GM18502 (cell line): ENCODE data around the gene EBI3.
"Not testable (repeated sequence)": the region's sequence is repeated elsewhere in the genome, so short reads cannot be mapped to it uniquely, and the experiment has no call there.

ENCODE experiments used
- ATAC-seq: cut with Tn5 transposase; IDR thresholded peaks from one replicate; pipeline ENCODE4 v1.9.1; 2021; ENCODE audit warnings: mild to moderate bottlenecking; ENCODE audit not compliant: unreplicated experiment, poor library complexity

Gene EBI3

GRCh38 chr19:4233282-4233853, 4.0 kb downstream of the EBI3 start:
- no peak for ATAC-seq

DNA sequence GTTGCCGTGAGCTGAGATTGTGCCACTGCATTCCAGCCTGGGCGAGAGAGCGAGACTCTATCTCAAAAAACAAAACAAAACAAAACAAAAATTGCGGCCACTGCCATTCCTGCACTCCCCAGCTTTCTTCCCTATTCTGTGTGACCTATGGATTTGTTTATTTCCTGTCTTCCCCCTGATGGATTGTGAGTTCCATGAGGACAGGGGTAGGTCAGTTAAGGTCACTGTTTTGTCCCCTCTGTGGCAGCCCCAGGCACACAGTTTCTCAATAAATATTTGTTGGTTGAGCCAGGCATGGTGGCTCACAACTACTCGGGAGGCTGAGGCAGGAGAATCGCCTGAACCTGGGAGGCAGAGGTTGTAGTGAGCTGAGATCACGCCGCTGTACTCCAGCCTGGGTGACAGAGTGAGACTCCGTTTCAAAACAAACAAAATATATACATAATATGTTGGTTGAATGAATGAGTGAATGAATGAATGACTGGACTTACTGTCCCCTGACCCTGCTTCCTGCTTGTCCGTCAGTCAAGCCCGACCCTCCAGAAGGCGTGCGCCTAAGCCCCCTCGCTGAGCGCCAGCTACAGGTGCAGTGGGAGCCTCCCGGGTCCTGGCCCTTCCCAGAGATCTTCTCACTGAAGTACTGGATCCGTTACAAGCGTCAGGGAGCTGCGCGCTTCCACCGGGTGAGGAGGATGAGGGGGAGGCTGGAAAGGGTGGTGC, 5.0 kb downstream of the EBI3 start:
- ATAC-seq = no peak

DNA sequence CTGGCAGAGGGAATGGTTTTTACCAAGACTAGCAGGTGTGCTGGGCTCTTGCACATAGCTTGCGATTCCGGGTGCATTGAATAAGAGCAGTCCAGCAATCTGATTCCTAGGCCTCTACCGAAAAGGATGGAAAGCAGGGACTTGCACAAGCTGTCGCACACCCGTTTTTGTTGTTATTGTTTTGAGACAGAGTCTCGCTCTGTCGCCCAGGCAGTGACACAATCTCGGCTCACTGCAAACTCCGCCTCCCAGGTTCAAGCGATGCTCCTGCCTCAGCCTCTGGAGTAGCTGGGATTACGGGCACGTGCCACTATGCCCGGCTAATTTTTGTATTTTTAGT, 5.5 kb downstream of the EBI3 start:
- no peak for ATAC-seq

DNA sequence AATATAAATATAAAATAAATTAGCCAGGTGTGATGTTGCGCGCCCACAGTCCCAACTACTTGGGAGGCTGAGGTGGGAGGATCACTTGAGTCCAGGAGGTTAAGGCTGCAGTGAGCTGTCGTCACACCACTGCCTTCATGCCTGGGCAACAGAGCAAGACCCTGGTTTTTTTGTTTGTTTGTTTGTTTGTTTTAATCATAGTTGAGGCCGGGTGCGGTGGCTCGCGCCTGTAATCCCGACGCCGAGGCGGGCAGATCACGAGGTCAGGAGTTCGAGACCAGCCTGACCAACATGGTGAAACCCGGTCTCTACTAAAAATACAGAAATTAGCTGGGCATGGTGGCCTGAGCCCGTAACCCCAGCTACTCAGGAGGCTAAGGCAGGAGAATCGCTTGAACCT, 8.2 kb downstream of the EBI3 start:
- not testable (repeated sequence) for ATAC-seq

DNA sequence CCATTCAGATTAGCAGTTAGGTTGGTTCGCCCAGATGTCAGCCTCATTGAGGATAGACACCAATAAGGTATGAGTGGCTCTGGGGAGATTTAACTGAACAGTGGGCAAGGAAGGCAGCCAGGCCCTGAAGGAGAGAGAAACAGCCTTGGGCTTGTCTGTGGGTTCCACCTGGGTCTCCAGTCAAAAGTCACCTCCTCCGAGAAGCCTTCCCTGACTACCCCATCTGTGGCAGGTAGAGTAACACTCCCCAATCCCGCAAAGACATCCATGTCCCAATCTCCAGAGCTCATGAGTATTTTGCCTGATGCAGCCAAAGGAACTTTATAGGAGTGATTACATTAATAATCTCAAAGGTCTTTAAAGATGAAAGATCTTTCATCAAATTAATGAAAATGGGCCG, 9.5 kb downstream of the EBI3 start:
- ATAC-seq = no peak

GRCh38 chr19:4241824-4242430, 12.6 kb downstream of the EBI3 start:
- ATAC-seq = no peak

- ATAC-seq = not testable (repeated sequence)
Observed at GRCh38 chr19:4245938-4246337, 16.6 kb downstream of the EBI3 start.

GRCh38 chr19:4246767-4247593, 17.7 kb downstream of the EBI3 start, which contains the start of gene YJU2:
Gene YJU2 (plus strand): TSS chr19:4247080. CDS start chr19:4247147, 67 bp downstream.
- peak; percentile 82 for ATAC-seq

DNA sequence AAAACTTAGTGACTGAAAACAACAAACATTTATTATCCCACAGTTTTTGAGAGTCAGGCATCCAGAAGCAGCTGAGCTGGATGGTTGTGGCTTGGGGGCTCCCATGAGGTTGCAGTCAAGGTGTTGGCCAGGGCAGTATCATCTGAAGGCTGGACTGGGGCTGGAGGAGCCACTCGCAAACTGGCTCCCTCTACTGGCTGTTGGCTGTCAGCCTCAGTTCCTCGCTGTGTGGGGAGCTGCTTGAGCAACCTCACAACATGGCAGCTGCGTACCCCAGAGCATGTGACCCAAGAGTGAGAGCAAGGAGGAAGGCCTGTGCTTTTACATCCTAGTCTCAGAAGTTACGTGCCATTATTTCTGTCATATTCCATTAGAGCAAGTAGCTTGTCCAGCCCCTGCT, 27.2 kb downstream of the EBI3 start:
- ATAC-seq = no peak

DNA sequence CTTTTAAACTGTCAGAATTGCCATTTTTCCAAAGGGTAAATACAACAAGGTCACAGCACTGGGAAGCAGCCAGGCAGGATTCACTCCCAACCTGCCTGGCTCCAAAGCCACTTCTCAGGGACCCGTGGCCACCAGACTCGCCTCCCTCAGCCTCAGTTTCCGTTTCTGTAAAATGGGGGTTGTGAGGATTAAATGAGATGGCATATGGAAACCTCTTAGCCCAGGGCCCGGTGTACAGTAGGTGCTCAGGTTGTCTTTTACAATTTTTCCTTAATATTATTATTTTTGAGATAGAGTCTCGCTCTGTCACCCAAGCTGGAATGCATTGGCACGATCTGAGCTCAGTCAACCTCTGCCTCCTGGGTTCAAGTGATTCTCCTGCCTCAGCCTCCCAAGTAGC, 27.7 kb downstream of the EBI3 start:
- no peak for ATAC-seq

- ATAC-seq = no peak
Observed at GRCh38 chr19:4258181-4258580, 28.9 kb downstream of the EBI3 start.

- ATAC-seq = no peak
Observed at GRCh38 chr19:4260613-4261191, 31.4 kb downstream of the EBI3 start.

DNA sequence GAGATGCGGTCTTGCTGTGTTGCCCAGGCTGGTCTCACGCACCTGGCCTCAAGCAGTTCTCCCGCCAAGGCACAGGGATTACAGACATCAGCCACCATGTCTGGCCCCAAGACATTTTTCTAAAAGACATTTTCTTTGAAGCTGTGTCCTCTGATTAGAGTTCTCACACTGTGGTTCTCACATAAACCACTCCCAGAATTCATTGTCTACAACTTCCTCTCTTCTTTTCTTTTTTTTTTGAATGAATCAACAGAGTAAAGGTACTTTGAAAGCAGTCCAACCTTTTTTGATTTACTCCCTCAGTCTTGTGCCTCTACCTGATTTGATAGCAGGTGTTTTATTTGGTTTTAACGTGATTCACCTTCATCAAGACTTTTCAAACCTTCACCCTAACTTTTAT, 35.5 kb downstream of the EBI3 start:
- no peak for ATAC-seq

GRCh38 chr19:4266253-4267000, 37.1 kb downstream of the EBI3 start:
- ATAC-seq = no peak

DNA sequence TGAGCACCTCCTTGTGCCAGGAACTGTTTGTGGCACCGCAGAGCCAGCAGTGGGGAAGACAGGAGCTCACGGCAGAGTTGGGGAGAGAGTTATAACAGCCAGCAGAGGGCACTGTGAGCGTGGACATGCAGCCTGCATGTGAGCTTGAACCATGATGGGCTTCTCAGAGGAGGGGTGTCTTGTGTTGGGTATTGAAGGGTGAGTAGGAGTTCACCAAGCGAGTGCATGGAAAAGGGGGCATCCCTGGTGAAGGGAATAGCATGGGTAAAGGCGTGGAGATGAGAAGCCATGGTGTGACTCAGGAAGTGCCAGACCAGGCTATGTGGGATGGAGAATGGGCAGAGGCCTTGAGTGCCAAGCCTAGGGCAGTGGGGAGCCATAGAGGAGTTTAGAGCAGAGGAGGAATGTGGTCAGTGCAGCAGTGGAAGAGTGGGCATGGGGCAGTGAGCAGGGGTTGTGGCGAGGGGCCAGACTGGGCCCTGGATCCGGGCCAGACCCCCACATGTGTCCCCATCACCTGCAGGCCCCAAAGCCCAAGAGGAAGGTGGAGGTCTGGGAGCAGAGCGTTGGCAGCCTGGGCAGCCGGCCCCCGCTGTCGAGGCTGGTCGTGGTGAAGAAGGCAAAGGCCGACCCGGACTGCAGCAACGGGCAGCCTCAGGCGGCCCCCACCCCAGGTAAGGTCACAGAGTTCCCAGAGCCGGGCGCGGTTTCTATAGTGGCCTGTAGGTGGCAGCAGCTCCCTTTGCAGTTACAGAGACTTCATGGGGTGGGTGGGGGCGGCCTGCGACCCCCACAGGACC, 38.0 kb downstream of the EBI3 start:
- ATAC-seq = no peak

GRCh38 chr19:4267901-4268815, 38.8 kb downstream of the EBI3 start:
- ATAC-seq = no peak

GRCh38 chr19:4268816-4269430, 39.6 kb downstream of the EBI3 start:
- no peak for ATAC-seq

DNA sequence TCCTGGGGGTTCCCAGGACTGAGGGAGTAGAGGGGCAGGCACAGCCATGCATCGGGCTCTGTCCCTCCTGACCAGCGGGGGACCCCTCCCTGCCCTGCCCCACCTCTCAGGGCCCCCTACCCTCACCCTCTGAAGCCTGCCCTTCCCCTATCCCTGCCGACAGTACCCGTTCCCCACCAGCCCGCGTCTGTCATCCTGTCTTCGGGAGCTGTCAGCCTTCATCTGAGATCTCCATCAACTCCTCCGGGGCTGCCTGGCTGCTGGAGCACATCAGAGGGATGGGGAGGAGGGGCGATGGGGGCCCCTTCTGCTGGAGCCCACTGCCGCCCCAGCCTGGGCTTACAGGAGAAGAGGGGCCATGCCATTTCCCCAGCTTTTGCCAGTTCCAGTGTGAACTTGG, 43.6 kb downstream of the EBI3 start:
- ATAC-seq = no peak
